A673 (cell line): ENCODE results near the gene EIF5. TPM values are rescaled to one million over a fixed set of nuclear protein-coding genes. Genes with fewer than 3 reads are reported as not detected.
A peak's percentile ranks its signal among the peaks of the same experiment; 100 is the strongest.

ENCODE experiments used
- BruUV-seq: library from RNA; stranded (reverse); fragments of 400-500 nt; replicated peaks from 2 replicates; lab custom pipeline; 2021; lab: Mats Ljungman, UMichigan
- CTCF ChIA-PET: fragments of 300-600 bp; sonication (Branson Sonifier 250); formaldehyde crosslinking; loops from one replicate; lab custom pipeline; 2022; ENCODE audit warnings: antibody characterized with exemption; lab: Charles Lee
- POLR2A ChIA-PET: fragments of 300-600 bp; sonication (Branson Sonifier 250); formaldehyde crosslinking; loops from one replicate; lab custom pipeline; 2022; ENCODE audit warnings: antibody characterized with exemption; ENCODE audit not compliant: low non-redundant PET; lab: Charles Lee
- DNase-seq: peaks from one replicate; pipeline ENCODE4 v3.0.0-alpha.2; 2015; ENCODE audit warnings: low spot score
- H3K27ac ChIP-seq: fragments of 200-600 bp; sonication (generic); 2 replicates; pipeline ENCODE4 v1.5.1; 2016; ENCODE audit warnings: mixed run types, low read depth, mild to moderate bottlenecking, mixed read lengths, antibody characterized with exemption, low read length; ENCODE audit not compliant: poor library complexity, severe bottlenecking
- H3K27me3 ChIP-seq: fragments of 200-600 bp; sonication (generic); replicated peaks from 2 replicates; pipeline ENCODE4 v1.6.1; 2017; ENCODE audit warnings: mixed run types, low read depth, mild to moderate bottlenecking, mixed read lengths, antibody characterized with exemption, low read length; ENCODE audit not compliant: insufficient read depth, poor library complexity
- H3K36me3 ChIP-seq: fragments of 200-600 bp; sonication (generic); 2 replicates; pipeline ENCODE4 v1.6.1; 2016; ENCODE audit warnings: mixed run types, mild to moderate bottlenecking, mixed read lengths, antibody characterized with exemption, low read length; ENCODE audit not compliant: insufficient read depth, poor library complexity, severe bottlenecking
- H3K4me1 ChIP-seq: fragments of 200-600 bp; sonication (generic); 2 replicates; pipeline ENCODE4 v1.6.1; 2017; ENCODE audit warnings: mixed run types, mild to moderate bottlenecking, mixed read lengths, antibody characterized with exemption, low read length; ENCODE audit not compliant: insufficient read depth, poor library complexity, severe bottlenecking
- H3K4me3 ChIP-seq: fragments of 200-600 bp; sonication (generic); 2 replicates; pipeline ENCODE4 v1.5.1; 2016; ENCODE audit warnings: low read depth, mixed run types, mild to moderate bottlenecking, mixed read lengths, low read length; ENCODE audit not compliant: poor library complexity, severe bottlenecking
- H3K9me3 ChIP-seq: fragments of 200-600 bp; sonication (generic); 2 replicates; pipeline ENCODE4 v1.6.1; 2016; ENCODE audit warnings: mixed run types, low read depth, mild to moderate bottlenecking, mixed read lengths, antibody characterized with exemption, low read length; ENCODE audit not compliant: poor library complexity, severe bottlenecking
- EZH2 ChIP-seq: fragments of 200-600 bp; sonication (generic); IDR thresholded peaks from 2 replicates; pipeline ENCODE4 v1.6.1; 2017; ENCODE audit warnings: borderline replicate concordance, low read depth, mild to moderate bottlenecking, mixed read lengths, antibody characterized with exemption, low read length; ENCODE audit not compliant: poor library complexity, severe bottlenecking
- intact Hi-C: fragments of 100-400 bp; cut with micrococcal nuclease; formaldehyde crosslinking; loops from one replicate; pipeline ENCODE4 v1.10.0; 2022; ENCODE audit not compliant: unreplicated experiment
- total RNA-seq: library from RNA; stranded (reverse); gene quantifications from 2 replicates; pipeline ENCODE4 v1.2.3, GENCODE V29; 2021
- TF ChIP-seq, protein P1 (sequence below): fragments of 300-800, 200-600 bp; sonication (generic); conservative IDR thresholded peaks from 2 replicates; pipeline ENCODE4 v1.5.1; 2017; ENCODE audit warnings: low read depth, mild to moderate bottlenecking, antibody characterized with exemption, low read length, moderate library complexity, mixed read lengths

The EIF5 gene
- total RNA-seq, 1 experiment from 2014 or later, result 446 TPM

DNA sequence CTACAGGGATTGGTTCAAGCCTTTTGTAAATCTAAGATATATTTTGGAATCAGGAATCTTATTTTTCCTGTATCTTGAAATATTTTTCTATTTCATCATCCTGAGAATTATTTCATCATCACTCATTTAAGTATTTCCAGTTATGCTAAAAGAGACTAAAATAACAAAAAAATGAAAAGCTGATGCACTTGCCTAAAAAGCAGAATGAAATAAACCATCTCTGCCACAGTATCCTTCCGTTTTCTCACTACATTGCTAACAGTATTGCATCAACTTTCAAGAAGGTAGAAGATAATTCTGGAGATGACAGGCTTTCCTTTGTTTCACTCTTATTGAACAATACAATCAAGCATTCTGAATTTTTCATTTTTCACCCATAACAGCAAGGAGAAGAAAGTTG, 31.1 kb upstream of the EIF5 start:
- intact Hi-C loops, result no loop called here

DNA sequence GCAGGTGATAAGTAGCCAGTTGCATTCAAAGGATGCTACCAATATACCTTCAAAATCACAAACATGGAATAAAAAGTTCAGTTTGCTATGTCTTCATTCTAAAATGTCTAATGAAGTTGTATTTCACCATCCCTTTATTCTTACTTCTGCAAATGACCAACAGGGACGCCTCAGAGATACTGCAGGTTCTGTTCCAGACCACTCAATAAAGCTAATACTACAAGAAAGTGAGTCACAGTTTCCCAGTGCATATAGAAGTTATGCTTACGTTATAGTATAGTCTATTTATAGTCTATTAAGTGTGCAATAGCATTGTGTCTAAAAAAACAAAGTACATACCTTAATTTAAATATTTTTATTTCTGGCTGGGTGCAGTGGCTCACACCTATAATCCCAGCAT, 29.3 kb upstream of the EIF5 start:
- intact Hi-C loops, result no loop called here
- no TSS peak for BruUV-seq
- H3K36me3 ChIP-seq, result no peaks in the 10 kb centered on the region
- H3K27ac ChIP-seq, result no peak overlapping the region
- ChIA-PET CTCF (no interaction called here), POLR2A (no interaction called here)
- H3K27me3 ChIP-seq, result no peaks in the 10 kb centered on the region
- H3K4me1 ChIP-seq, result peaks cover 11% of the 10 kb centered on the region
- TF ChIP-seq, protein P1, sequence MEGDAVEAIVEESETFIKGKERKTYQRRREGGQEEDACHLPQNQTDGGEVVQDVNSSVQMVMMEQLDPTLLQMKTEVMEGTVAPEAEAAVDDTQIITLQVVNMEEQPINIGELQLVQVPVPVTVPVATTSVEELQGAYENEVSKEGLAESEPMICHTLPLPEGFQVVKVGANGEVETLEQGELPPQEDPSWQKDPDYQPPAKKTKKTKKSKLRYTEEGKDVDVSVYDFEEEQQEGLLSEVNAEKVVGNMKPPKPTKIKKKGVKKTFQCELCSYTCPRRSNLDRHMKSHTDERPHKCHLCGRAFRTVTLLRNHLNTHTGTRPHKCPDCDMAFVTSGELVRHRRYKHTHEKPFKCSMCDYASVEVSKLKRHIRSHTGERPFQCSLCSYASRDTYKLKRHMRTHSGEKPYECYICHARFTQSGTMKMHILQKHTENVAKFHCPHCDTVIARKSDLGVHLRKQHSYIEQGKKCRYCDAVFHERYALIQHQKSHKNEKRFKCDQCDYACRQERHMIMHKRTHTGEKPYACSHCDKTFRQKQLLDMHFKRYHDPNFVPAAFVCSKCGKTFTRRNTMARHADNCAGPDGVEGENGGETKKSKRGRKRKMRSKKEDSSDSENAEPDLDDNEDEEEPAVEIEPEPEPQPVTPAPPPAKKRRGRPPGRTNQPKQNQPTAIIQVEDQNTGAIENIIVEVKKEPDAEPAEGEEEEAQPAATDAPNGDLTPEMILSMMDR, result no peak
- TF ChIP-seq EZH2, result no peak
- H3K9me3 ChIP-seq, result peaks cover 3% of the 10 kb centered on the region
- no peak for DNase-seq
- H3K4me3 ChIP-seq, result no peak overlapping the region

More for the DNA sequence above, 31.1 kb upstream of the EIF5 start:
- peaks cover 7% of the 10 kb centered on the region for H3K4me1 ChIP-seq
- CTCF ChIA-PET, result no interaction called here
- BruUV-seq, result no TSS peak
- H3K4me3 ChIP-seq, result no peak overlapping the region
- no peak overlapping the region for H3K27ac ChIP-seq
- H3K36me3 ChIP-seq, result no peaks in the 10 kb centered on the region
- POLR2A ChIA-PET, result no interaction called here
- TF ChIP-seq EZH2, result no peak
- TF ChIP-seq, protein P1, result no peak
- H3K27me3 ChIP-seq, result no peaks in the 10 kb centered on the region
- peaks cover 3% of the 10 kb centered on the region for H3K9me3 ChIP-seq
- no peak for DNase-seq

DNA sequence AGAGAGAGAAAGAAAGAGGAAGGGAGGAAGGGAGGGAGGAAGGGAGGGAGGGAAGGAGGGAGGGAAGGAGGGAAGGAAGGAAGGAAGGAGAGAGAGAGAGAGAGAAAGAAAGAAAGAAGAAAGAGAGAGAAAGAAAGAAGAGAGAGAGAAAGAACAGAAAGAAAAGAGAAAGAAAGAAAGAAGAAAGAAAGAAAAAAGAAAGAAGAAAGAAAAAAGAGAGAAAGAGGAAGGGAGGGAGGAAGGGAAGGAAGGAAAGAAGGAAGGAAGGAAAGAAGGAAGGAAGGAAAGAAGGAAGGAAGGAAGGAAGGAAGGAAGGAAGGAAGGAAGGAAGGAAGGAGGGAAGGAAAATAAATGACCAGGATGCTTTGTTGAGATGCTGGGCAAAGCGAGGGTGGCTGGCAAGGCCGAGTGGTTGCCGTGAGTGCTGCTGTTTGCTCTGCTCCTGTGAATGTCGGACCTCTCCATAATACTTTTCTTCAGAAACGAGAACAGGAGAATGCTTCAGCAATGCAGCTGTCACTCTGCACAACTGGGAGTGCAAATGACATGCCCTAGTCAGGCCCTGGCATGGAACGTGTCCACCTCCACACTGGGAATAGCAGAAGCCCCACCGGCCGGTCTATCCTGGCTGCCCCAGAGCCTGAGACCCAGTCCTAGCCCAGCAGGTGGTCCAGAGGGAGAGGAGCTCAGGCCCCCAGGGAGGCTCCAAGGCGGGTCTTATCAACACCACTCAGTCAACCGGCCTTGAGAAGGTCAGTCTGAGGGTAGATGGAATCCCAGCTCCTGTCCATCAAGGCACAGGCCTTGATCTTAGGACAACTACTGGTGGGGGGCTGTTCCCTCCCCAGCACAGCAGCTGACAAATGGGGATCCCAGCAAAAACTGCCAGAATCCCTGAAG, 25.1 kb upstream of the EIF5 start:
- no peaks in the 10 kb centered on the region for H3K27me3 ChIP-seq
- TF ChIP-seq, protein P1, result no peak
- TF ChIP-seq EZH2, result no peak
- CTCF ChIA-PET, result interaction anchor here (0.5 kb wide), 1 partner anchor 82 kb away, joined by 5 read pairs; no protein-coding TSS in a partner anchor
- H3K9me3 ChIP-seq, result peaks cover 3% of the 10 kb centered on the region
- no peaks in the 10 kb centered on the region for H3K36me3 ChIP-seq
- no TSS peak for BruUV-seq
- H3K4me1 ChIP-seq, result peaks cover 4% of the 10 kb centered on the region
- H3K4me3 ChIP-seq, result no peak overlapping the region
- H3K27ac ChIP-seq, result peak overlapping the region; percentile 28
- peak; percentile 46 for DNase-seq
- intact Hi-C loops, result no loop called here
- POLR2A ChIA-PET, result no interaction called here
